Rectal smooth muscle tissue (tissue), 1 donor: Measurements from ENCODE around the gene POU2F3.

Experiments used
- H3K27ac ChIP-seq: one replicate; pipeline ENCODE4 v1.7.0; 2013; ENCODE audit warnings: low read depth, low read length, inconsistent platforms
- H3K27me3 ChIP-seq: one replicate; pipeline ENCODE4 v1.7.0; 2013; ENCODE audit warnings: low read length; ENCODE audit not compliant: control insufficient read depth, insufficient read depth
- H3K36me3 ChIP-seq: one replicate; pipeline ENCODE4 v1.7.0; 2013; ENCODE audit warnings: low read length; ENCODE audit not compliant: control insufficient read depth, insufficient read depth
- H3K4me1 ChIP-seq: one replicate; pipeline ENCODE4 v1.7.0; 2013; ENCODE audit warnings: low read length; ENCODE audit not compliant: control insufficient read depth, insufficient read depth
- H3K4me3 ChIP-seq: one replicate; pipeline ENCODE4 v1.7.0; 2013; ENCODE audit warnings: low read length
- H3K9ac ChIP-seq: one replicate; pipeline ENCODE4 v1.7.0; 2013; ENCODE audit warnings: low read length

The POU2F3 gene

DNA sequence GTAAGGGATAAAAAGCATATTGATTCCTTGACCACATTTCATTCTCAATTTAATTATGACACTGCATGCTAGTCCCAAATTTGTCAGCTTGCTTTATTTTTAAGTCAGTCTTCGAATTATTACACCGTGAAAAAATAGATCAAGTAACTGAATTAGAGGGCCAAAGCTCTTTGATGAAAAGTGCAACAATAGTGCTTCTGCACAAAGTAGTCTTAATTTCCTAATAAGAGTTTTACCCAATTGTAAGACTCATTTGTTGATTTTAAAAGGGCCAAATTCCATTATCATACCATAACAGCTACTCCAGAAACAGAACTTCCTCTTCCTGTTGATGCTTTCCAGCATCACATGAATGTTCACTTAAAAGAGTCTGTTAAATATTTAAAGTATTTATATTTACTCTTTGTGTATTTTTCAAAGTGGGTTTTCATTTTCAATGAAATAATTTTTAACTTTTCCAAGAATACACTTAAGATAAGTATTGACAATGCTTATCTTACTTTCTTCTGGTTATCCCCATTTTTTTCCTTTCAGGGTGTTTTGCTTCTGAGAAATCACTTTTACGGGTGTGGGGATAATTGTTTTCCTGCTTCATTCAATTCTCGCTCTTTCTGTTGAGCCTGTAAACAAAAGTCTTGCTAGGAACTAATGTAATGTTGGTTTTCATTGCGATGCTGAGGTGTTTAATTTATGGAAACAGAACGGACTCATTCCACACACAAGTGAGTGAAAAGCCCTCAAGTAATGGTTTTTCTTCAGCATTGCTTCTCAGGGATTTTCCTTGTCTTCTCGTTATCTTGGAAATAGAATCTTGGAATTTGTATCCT is 98.4 kb downstream of the POU2F3 start:
- H3K27me3 ChIP-seq: no peaks in the 10 kb centered on the region
- H3K36me3 ChIP-seq: no peaks in the 10 kb centered on the region
- H3K4me1 ChIP-seq: peaks cover 9% of the 10 kb centered on the region
- no peak overlapping the region for H3K9ac ChIP-seq
- H3K27ac ChIP-seq: peak overlapping the region; percentile 94
- peak overlapping the region; percentile 99 for H3K4me3 ChIP-seq

DNA sequence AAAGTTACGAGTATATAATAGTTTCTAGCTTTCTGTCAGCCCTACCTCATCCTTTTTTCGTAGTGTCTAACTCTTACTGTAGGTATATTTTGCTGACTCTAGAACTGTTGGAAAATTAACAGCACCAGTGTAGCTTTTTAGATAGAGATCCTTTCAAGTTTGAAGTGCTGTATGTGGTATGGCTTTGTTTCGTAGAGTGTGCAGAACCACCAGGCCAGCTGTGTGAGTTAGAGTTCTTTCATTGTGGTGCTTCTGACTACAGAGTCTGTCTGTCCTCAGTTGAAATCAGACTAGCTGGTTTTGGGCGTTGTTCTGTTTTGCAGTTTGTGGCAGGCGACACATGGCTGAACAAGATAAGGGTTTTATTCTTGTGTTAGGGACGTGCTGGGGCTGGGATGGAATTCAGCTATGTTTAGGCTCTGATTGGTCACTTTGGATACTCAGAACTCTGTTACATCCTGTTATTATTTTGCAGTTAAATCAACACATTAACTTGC is 99.5 kb downstream of the POU2F3 start:
- H3K4me3 ChIP-seq: peak overlapping the region; percentile 46
- no peak overlapping the region for H3K9ac ChIP-seq
- no peaks in the 10 kb centered on the region for H3K36me3 ChIP-seq
- peaks cover 12% of the 10 kb centered on the region for H3K4me1 ChIP-seq
- H3K27me3 ChIP-seq: no peaks in the 10 kb centered on the region
- H3K27ac ChIP-seq: no peak overlapping the region

DNA sequence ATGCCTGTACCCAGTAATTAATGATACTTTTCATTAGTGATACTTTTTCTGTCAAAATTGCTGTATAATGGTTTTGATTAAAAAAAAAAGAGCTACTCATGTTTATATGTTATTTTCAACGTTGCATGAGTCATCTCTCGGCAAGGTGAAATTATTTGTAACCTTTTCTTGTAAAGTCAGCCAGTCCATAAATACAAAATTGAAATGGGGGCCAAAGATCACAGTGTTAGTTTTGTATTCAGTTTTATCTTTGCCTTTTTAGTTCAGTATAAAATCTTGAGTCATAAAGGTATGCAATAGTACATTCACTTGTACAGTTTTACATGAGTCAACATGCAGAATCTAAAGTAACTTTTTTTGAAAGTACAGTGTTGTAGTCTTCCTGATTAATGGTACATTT is 100.6 kb downstream of the POU2F3 start:
- Histone ChIP-seq H3K27ac (peak overlapping the region; percentile 51), H3K4me1 (peaks cover 12% of the 10 kb centered on the region), H3K4me3 (no peak overlapping the region), H3K36me3 (no peaks in the 10 kb centered on the region), H3K9ac (no peak overlapping the region), H3K27me3 (no peaks in the 10 kb centered on the region)

DNA sequence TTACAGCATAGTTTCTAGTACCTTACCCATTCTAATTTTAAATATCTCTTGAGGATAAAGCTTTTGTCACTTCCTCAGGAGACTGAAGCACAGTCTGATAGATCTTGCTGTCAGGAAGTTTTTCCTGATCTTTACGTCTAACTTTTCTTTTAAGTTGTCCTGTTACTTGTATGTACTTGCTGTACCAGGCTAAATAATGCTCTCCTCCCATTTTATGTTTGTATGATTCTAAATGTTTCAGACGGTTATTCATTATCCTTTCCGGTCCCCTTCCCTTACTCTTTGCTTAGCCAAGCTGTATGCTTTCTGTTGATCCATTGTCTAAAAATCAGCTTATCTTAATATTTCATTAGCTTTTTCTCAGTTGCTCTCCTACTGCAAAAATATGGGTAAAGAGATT is 102.3 kb downstream of the POU2F3 start:
- H3K36me3 ChIP-seq: no peaks in the 10 kb centered on the region
- no peaks in the 10 kb centered on the region for H3K27me3 ChIP-seq
- H3K9ac ChIP-seq: no peak overlapping the region
- H3K4me3 ChIP-seq: no peak overlapping the region
- no peak overlapping the region for H3K27ac ChIP-seq
- H3K4me1 ChIP-seq: peaks cover 21% of the 10 kb centered on the region

DNA sequence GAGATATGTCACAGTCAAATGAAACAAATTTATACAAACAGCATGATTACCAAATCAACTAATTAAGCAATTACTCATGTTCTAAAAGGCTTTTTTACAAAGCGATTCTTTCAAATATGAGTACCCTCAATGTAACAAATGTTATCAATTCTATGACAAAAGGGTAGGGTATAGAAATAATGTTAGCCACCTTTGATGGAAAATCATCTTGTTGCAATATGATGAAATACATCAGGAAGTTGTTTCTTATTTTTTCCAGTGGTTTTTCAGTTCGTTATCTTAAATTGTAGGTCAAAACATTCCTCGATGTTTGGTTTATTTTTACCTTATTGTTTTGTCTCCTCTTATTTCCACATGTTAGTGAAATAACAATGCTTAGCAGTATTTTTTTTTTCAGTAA is 102.7 kb downstream of the POU2F3 start:
- peaks cover 23% of the 10 kb centered on the region for H3K4me1 ChIP-seq
- H3K36me3 ChIP-seq: no peaks in the 10 kb centered on the region
- no peak overlapping the region for H3K9ac ChIP-seq
- H3K27ac ChIP-seq: no peak overlapping the region
- H3K27me3 ChIP-seq: no peaks in the 10 kb centered on the region
- no peak overlapping the region for H3K4me3 ChIP-seq

DNA sequence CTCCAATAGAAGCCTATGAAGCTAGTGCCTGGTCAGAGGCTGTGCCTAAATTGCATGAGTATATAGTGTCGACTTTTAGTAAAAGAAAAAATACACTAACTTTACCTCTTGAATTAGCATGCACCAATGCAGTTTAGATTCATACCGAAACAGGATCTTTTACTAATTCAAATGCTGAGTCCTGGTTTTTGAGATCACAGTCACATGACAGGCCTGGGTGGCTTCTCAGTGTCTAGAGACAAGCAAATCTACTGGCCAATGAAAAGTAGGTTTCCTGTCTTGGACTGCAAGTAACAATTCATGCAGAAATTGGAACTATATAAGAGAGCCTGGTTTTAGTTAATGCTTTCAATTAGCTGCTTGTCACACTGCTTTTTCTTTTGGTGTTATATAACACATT is 103.5 kb downstream of the POU2F3 start:
- Histone ChIP-seq H3K4me1 (peaks cover 24% of the 10 kb centered on the region), H3K36me3 (no peaks in the 10 kb centered on the region), H3K27ac (no peak overlapping the region), H3K9ac (no peak overlapping the region), H3K27me3 (no peaks in the 10 kb centered on the region), H3K4me3 (no peak overlapping the region)

DNA sequence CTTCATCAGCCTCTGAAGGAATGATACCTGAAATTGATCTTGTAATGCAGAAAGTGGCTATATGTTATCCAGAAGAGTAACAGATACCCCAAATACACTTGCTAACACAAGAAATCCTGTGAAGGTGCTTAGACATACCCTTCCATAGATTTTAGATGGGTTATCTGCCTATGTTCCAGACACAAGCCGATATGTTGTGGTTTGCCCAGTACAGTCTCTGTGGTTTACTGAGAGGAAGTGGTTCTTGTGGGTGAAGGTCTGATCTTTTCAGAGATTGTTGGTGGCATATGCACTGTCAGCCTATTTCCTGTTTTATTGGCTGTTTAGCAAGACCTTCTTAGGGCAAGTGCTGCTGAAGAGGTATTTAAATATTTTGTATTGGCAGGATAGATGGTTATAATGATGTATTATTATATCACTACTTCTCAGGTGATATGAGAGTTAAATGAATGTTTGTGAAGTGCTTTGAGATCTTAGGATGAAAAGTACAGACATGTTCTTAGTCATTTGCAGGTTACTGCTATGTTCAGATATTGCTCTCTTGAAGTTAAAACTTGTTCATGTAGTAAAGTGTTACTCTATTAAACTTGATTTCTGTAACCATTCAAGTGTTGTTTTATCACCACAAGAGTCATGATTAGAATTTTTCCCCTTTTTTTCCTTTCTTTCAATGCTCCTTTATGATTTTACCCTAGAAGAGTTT is 104.5 kb downstream of the POU2F3 start:
- H3K36me3 ChIP-seq: no peaks in the 10 kb centered on the region
- no peak overlapping the region for H3K27ac ChIP-seq
- peaks cover 21% of the 10 kb centered on the region for H3K4me1 ChIP-seq
- no peak overlapping the region for H3K4me3 ChIP-seq
- H3K27me3 ChIP-seq: no peaks in the 10 kb centered on the region
- no peak overlapping the region for H3K9ac ChIP-seq

DNA sequence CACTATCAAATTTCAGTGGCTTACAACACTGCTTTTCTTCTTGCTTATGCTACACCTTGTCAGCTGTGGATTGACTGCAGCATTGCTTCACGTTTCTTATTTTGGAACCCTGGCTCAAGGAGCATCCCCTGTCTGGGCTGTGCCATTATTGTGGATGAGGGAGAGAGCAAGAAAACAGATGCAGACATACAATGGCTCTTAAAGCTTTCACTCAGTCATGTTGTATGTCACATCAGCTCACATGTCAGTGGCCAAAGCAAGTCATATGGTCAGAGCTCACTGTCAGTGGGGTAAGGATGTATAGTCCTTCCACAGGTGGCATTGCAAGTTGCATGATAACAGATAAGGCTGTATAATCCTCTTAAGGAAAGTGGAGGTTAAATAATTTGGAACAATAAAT is 106.3 kb downstream of the POU2F3 start:
- no peaks in the 10 kb centered on the region for H3K36me3 ChIP-seq
- H3K27me3 ChIP-seq: no peaks in the 10 kb centered on the region
- no peak overlapping the region for H3K27ac ChIP-seq
- no peak overlapping the region for H3K9ac ChIP-seq
- no peak overlapping the region for H3K4me3 ChIP-seq
- H3K4me1 ChIP-seq: peaks cover 19% of the 10 kb centered on the region

DNA sequence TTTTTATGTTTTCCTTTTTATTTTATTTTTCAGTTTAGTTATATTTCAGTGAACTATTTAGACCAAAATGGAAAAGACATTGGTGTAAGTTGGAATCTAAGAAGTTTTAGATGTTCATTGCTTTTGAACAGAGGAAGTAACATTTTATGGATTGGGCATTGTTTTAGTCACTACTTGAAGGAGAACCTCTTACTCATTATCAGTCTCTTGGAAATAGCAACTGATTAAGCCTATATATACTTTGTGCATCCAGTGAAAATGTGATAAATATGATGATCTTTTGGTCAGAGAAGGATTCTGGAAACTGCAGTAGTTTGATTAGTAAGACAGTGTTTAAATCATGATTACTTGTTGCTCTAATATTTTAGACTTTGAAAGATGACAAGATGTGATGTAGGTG is 110.7 kb downstream of the POU2F3 start:
- no peaks in the 10 kb centered on the region for H3K27me3 ChIP-seq
- no peak overlapping the region for H3K4me3 ChIP-seq
- peaks cover 12% of the 10 kb centered on the region for H3K4me1 ChIP-seq
- no peak overlapping the region for H3K9ac ChIP-seq
- no peak overlapping the region for H3K27ac ChIP-seq
- H3K36me3 ChIP-seq: no peaks in the 10 kb centered on the region

DNA sequence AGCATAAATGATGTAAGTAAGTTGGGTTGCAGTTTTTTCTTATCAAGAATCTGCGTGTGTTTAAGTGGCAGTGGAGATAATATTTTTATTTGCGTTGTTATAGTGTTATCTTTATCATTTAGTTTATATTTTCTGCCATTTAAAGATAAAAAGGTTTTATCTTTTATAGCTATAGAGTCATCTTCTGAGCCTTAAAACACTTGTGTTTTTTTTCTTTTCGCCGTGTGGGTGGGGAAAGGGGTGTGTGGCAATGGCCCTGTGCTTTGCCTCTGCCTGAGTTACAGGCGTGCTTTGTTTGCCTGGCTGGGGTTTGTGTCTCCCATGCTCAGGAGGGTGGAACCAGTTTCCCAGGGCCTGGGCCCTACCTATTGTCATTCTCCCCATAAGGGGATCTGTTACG is 112.5 kb downstream of the POU2F3 start:
- no peaks in the 10 kb centered on the region for H3K36me3 ChIP-seq
- H3K4me3 ChIP-seq: no peak overlapping the region
- H3K9ac ChIP-seq: no peak overlapping the region
- H3K27ac ChIP-seq: no peak overlapping the region
- H3K4me1 ChIP-seq: peaks cover 3% of the 10 kb centered on the region
- H3K27me3 ChIP-seq: no peaks in the 10 kb centered on the region

DNA sequence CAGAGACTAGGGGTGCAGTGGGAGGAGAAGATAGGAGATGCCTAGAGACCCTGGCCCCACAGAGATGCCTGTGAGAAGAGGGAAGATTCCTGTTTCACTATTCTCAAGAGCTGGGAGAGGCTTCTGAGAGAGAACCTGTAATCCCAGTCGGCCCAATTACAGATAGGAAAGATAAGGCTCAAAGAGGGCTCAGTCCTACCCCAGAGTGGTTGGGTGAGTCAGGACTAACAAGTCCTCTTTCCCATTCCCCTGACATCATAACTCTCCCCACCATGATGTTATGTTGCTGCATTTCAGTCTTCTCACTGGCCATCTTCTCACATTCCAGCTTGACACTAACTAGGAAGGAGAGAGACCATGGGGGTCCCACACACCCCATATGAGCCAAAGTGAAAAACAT is 114.1 kb downstream of the POU2F3 start:
- no peaks in the 10 kb centered on the region for H3K27me3 ChIP-seq
- no peak overlapping the region for H3K4me3 ChIP-seq
- no peaks in the 10 kb centered on the region for H3K36me3 ChIP-seq
- no peaks in the 10 kb centered on the region for H3K4me1 ChIP-seq
- H3K27ac ChIP-seq: no peak overlapping the region
- no peak overlapping the region for H3K9ac ChIP-seq

DNA sequence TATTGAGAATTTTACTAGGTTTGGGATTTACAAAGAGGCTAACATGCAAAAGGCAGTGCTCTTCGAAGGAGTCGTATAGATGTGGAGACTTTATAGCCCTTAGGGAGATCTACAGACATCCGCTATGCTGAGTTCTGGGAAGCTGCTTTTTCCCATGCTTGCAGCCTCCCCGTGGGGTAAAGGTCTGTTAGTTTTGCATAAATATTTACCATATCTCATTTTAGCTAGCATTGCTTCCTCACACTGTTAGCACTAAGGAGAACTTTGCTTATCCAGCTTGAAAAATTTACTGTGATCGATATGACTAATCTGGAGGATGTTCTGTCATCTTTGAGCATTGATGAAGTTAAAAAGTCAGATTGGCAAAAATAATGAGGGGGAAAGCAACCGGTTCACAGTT is 114.8 kb downstream of the POU2F3 start:
- Histone ChIP-seq H3K36me3 (no peaks in the 10 kb centered on the region), H3K27ac (no peak overlapping the region), H3K9ac (no peak overlapping the region), H3K27me3 (no peaks in the 10 kb centered on the region), H3K4me3 (no peak overlapping the region), H3K4me1 (no peaks in the 10 kb centered on the region)

DNA sequence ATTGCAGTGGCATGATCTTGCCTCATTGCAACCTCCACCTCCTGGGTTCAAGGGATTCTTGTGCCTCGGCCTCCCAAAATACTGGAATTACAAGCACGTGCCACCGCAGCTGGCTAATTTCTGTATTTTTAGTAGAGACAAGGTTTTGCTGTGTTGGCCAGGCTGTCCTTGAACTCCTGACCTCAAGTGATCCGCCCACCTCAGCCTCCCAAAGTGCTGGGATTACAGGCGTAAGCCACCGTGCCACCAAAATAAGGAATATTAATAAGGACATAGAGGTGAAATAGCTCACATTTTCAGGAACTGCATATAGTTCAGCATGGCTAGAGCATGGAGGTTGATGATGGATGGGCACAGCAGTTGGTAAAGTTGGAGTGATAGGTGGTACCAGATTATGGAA is 117.7 kb downstream of the POU2F3 start:
- no peak overlapping the region for H3K27ac ChIP-seq
- no peak overlapping the region for H3K9ac ChIP-seq
- H3K36me3 ChIP-seq: no peaks in the 10 kb centered on the region
- H3K4me1 ChIP-seq: peaks cover 5% of the 10 kb centered on the region
- no peak overlapping the region for H3K4me3 ChIP-seq
- H3K27me3 ChIP-seq: no peaks in the 10 kb centered on the region
